AG08395 (cell line): ENCODE results near the gene C1QTNF8.

ENCODE experiments used
- DNase-seq: peaks from one replicate; pipeline ENCODE4 v3.0.0; 2012; ENCODE audit warnings: mixed read lengths, low spot score

C1QTNF8 gene

DNA sequence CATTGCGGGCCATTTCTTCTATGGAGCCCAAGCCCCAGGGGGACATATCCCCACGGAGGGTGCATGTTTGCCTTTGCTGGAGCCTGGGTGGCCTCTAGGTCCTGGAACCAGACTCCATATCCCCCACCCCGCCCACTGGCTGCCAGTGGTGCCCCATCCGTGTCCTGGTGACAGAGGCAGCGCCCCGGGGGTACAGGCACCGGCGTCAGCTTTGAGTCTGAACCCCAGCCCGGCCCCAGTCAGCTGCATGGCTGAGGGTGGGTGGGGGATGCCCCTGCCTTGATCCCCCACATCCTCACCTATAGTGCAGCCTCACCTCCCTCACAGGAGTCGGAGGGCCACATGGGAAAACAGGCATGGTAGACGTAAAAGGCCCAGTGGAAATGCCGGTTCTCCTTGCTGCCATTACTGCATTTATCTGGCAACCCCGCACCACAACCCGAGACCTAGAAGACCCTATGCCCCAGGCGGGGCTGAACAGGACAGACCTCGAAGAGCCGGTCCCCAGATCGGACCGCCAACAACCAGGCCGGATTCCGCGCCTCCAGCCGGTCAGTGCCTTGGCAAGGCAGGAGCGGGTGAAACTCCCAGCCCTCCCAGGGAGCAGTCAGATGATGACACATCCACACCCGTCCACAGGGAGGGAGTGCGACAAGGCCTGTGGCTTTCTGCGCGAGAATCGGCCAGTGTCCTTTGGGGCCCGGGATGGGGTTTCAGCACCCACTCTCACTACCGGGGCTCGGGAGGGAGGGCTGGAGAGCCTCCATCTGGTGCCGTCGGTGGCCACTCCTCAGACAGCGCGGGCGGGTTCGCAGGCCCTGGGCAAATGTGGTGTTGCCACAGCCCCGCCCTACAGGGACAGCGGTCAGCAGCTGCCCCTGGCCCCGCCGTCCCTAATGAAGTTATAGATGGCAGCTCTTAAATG is 35.4 kb downstream of the C1QTNF8 start:
- no peak for DNase-seq

DNA sequence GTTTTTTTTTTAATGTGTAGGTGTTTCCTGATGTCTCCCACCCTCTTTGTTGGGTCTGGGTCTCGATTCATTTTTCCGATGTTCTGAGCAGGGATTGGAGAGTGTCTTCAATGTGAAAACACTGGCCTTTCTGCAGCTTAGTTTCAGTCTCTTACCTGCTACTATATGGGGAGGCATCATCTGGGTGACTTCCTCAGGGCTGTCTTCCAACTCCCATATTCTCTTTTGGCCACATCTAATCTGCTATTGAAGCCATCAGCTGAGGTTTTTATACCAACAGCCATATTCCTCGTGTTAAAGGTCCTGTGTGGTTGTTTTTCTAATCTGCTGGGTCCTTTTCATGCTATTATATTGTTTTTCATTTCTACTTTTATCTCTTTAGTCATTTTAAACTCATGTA is 36.7 kb downstream of the C1QTNF8 start:
- DNase-seq: no peak

DNA sequence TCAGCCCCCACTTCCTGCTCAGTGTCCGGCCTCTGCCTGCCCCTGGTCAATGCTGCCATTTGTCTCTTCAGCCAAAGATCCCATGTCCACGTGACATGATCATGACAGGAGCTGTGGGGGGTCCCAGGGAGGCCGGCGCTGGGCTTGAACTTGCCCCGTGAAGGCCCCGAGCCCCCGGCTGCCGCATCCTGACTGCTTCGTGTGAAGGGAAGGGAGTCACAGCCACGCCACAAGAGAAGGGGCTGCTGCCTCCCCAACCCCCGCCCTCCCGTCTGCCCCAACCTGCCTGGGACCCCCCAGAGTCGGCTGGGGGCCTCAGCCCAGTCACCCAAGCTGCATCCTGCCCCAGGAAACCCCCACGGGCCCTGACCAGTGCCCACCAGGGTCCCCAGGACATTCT is 37.8 kb downstream of the C1QTNF8 start:
- DNase-seq: no peak

GRCh38 chr16:1057252-1057932 is 38.7 kb downstream of the C1QTNF8 start:
- peak; percentile 59 for DNase-seq

GRCh38 chr16:1056196-1056595 is 39.8 kb downstream of the C1QTNF8 start:
- no peak for DNase-seq

DNA sequence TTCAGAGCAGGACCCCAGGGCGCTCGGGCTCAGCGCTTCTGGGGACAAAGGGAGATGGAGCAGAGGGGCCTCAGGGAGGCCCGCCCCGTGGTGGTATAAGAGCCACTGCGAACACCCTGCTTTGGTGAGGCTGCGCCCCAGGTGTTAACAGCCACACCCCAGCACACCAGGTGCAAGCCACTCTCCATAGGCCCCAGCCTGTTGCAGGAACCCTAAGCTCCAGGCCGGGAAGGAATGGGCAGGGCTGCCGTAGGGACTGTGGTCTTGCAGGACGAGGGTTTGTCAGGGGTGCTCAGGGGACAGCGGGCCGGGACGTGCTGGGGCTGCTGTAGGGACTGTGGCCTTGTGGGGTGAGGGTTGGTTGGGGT is 40.5 kb downstream of the C1QTNF8 start:
- no peak for DNase-seq

- DNase-seq: peak; percentile 79
Measured at GRCh38 chr16:1054660-1055556, 41.1 kb downstream of the C1QTNF8 start.

- DNase-seq: no peak
Measured at GRCh38 chr16:1053700-1054368, 42.2 kb downstream of the C1QTNF8 start.

DNA sequence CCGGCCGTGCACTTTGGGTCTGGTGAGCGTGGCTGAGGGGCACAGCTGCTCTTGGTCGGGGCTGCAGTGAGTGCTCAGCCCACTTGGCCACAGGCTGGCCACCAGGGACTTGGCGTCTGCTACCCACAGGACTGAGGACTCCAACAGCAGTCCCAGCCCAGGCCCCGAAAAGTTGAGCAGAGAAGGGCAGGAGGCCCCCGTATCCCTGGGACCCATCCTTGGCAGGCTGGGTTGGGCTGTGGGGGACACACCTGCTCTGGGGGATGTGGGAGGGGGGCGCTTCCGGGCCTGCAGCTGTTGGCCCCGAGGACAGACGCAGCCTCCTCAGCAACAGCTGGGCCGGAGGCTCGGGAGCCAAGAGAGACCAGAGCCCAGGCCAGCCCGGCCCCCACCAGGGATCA is 42.9 kb downstream of the C1QTNF8 start:
- no peak for DNase-seq

DNA sequence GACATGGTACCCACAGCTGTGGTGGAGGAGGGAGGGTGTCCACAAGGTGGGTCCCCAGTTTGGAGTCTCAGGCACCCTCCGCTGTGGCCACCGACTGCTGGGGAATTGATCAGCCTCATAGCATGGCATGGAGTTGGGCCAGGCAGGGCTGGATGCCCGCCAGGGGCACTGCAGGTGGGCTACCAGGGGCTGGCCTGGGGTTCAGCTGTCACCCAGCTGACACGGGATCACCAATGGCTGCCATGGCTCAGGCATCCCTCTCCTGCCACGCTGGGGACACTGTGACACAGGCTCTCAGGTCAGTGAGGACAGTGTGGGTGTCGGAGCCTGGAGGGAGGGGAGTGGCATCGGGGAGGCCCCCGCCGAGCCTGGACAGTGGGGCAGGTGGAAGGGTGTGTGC is 43.3 kb downstream of the C1QTNF8 start:
- DNase-seq: no peak

DNA sequence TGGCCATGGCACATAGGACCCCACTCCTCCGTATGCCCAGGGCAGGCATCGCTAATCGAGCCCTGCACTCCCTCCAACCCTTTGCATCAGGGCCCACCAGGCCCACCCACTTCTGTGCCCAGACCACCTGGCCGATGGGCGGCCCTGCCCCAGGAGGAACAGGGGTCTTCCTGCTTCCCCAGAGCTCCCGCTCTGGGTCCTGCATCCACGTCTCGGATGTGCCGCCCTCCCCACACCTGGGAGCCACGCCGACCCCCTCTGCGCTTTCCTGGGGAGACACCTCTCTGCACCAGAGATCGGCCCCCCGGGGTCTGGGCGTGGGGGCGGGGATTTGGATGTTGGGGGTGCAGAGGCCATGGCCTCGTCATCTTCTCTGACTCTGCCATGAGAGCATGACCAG is 44.6 kb downstream of the C1QTNF8 start:
- DNase-seq: no peak

DNA sequence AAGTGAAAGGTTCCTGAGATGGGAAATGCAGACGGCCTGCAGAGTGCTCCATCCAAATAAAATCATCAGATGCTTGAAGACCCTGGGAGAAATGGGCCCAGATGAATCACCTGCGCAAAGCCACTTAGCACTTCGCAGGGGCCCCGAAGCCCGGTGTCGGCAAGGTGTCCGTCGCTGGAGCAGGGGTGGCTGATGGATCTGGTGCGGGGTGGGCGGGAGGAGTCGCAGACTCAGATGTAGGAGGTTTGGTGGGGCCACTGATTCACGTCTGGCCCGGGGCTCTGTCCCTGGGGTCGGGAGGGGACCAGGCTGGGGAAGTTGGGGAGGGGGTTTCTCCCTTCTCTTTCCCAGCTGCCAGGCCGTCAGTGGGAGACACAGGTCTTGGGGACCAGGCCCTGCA is 45.1 kb downstream of the C1QTNF8 start:
- DNase-seq: no peak

DNA sequence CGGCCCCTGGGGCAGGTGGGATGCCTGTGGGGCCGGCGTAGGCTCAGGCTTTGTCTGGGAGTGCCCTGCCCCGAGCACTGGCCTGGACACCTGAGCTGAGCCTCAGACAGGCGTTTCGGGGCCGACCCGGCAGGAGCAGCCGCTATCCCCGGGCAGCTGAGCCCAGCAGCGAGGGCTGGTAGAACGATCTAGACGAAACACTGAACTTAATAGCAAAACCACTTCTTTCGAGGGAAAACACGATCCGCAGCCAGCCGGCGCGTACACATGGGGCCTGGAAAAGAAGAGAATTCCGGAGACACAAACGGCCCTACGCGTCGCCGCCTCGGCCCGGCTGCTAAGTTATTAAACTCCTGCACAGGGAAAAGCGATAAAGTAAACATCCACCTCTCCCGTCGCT is 45.5 kb downstream of the C1QTNF8 start:
- no peak for DNase-seq

DNA sequence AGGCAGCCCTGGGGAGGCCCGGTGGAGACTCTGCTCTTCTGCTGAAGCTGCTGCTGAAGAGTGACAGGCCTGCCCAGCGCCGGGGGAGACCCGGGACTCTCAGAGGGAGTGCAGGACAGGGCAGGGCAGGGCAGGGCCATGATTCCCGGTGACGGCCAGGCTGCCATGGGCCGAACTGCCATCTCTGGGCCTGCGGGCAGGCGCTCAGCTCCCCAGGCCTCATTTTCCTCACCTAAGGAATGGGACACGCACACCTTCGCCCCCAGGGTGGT is 46.1 kb downstream of the C1QTNF8 start:
- no peak for DNase-seq

- no peak for DNase-seq
Measured at GRCh38 chr16:1049113-1049975, 46.7 kb downstream of the C1QTNF8 start.

DNA sequence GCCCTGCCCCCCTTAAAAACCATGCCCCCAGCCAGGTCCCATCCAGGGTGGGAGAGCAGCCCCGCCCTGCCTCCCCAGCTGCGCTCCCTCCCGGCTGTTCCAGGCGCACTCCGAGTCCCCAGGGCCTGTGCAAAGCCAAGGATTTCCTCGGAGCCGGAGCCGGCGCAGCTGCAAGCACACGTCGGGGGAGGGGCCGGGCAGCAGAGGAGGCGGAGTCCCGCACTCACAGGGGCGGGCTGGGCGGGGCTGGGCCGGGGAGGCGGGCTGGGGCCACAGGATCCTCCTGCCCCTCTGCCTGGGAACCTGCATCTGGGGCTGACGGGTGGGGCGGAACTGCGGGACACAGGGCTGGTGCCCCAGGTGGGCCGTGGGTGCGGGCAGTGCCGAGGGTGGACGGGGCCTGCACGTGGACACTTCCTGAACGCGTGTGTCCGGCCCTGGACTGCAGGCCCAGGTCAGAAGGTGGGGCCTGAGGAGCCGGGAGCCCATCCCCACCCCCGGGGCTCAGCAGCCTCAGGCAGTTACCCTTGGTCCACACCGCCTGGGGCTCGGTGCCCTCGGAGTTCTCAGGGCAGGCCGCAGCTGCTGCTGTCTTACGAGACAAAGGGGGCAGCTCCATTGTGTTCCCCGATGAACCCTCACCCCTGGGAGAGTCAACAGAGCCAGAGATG is 47.5 kb downstream of the C1QTNF8 start:
- DNase-seq: peak; percentile 67

GRCh38 chr16:1047801-1048200 is 48.2 kb downstream of the C1QTNF8 start:
- DNase-seq: no peak

DNA sequence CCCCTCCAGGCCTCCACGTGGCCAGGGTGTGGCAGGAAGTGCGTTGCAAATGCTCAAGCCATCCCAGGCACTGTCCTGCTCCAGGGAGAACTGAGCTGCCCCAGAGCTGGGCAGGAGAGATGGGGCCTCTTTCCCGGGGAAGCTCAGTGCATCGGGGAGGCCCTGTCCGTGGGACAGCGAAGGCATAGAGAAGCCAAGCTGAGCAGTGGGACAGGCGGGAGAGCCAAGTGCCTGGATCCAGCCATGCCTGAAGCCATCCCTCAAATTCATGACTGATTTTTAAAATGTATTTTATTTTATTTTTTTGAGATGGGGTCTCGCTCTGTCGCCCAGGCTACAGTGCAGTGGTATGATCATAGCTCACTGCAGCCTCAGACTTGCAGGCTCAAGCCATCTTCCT is 48.9 kb downstream of the C1QTNF8 start:
- DNase-seq: no peak

- no peak for DNase-seq
Measured at GRCh38 chr16:1045993-1046911, 49.8 kb downstream of the C1QTNF8 start.
